ENCODE results near the gene KCTD16.

DNA sequence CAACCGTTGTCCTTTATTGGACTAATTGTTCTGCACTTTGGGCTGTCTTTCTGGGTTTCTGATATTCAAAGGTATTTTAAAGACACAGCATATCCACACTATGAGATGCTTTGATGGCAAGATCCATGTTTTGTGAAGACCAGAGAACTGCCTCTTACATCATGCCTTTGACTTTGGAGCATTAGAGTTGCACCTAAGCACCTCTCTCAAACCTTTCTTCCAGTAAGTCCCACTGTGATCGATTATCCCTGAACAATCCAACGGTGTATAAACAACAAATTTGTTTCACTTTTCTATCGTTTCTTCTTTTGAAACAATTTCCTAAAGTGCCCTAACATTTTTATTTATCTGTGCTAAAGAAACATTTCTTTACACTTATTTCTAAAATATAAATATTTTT is 144.4 kb downstream of the KCTD16 start:
- TF ChIP-seq CTCF (IDR thresholded peaks at IDR 0.05) (no peak), POLR2A (IDR thresholded peaks at IDR 0.05) (no peak)

Measured in heart left ventricle (tissue), 13 donors.